Measurements from ENCODE around the gene ATG5.
"Not testable (repeated sequence)": the region's sequence is repeated elsewhere in the genome, so short reads cannot be mapped to it uniquely, and the experiment has no call there.

ATG5 gene

GRCh38 chr6:106156863-106157262 lies 168.7 kb downstream of the ATG5 start:
- DNase-seq, result no peak

GRCh38 chr6:106156413-106156812 lies 169.1 kb downstream of the ATG5 start:
- DNase-seq, result no peak

GRCh38 chr6:106155219-106155830 lies 170.2 kb downstream of the ATG5 start:
- no peak for DNase-seq

GRCh38 chr6:106154326-106154725 lies 171.2 kb downstream of the ATG5 start:
- DNase-seq, result no peak

- DNase-seq, result no peak
Measured at GRCh38 chr6:106152952-106153351, 172.6 kb downstream of the ATG5 start.

GRCh38 chr6:106152476-106152875 lies 173.1 kb downstream of the ATG5 start:
- DNase-seq, result not testable (repeated sequence)

GRCh38 chr6:106149472-106150069 lies 176.0 kb downstream of the ATG5 start:
- no peak for DNase-seq

GRCh38 chr6:106147476-106147875 lies 178.1 kb downstream of the ATG5 start:
- DNase-seq, result no peak

GRCh38 chr6:106146852-106147351 lies 178.7 kb downstream of the ATG5 start:
- no peak for DNase-seq

GRCh38 chr6:106145741-106146227 lies 179.8 kb downstream of the ATG5 start:
- no peak for DNase-seq

- no peak for DNase-seq
Measured at GRCh38 chr6:106145144-106145543, 180.4 kb downstream of the ATG5 start.

GRCh38 chr6:106143665-106144064 lies 181.9 kb downstream of the ATG5 start:
- no peak for DNase-seq

GRCh38 chr6:106142876-106143431 lies 182.6 kb downstream of the ATG5 start:
- no peak for DNase-seq

GRCh38 chr6:106141441-106142237 lies 183.9 kb downstream of the ATG5 start:
- no peak for DNase-seq

- DNase-seq, result no peak
Measured at GRCh38 chr6:106138151-106138550, 187.4 kb downstream of the ATG5 start.

GRCh38 chr6:106136845-106137244 lies 188.7 kb downstream of the ATG5 start:
- DNase-seq, result no peak

GRCh38 chr6:106135911-106136571 lies 189.5 kb downstream of the ATG5 start:
- DNase-seq, result no peak

GRCh38 chr6:106134906-106135634 lies 190.5 kb downstream of the ATG5 start:
- no peak for DNase-seq
